ENCODE results near the gene SPRED2. TPM values are rescaled to one million over a fixed set of nuclear protein-coding genes. Genes with fewer than 3 reads are reported as not detected.

SPRED2 gene
- total RNA-seq, 4 donors from 2014 or later = 8.4 to 34.8 (median 29.7) TPM

DNA sequence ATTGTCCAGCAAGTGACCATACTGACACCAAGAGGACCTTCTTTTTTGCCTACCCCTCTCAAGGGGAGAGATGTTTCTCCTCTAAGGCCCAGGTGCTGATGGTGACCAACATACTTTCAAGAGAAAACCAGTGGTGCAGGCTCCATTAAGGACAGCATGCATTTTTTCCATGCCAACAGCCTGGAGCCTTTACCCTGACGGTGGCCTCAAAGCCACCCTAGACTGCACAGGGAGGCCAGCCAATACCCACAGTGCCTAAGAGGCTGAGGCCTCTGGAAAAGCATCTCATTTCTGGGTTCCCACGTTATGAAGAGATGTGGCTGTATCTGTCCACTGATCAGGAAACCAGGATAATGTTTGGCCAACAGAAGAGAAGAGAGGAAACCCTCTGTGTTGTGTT lies 19.3 kb downstream of the SPRED2 start:
- Histone ChIP-seq H3K27me3 (no peaks in the 10 kb centered on the region), H3K4me1 (peaks cover 3 to 50% (median 46%) of the 10 kb centered on the region in 4 donors), H3K4me3 (no peak overlapping the region), H3K36me3 (no peaks in the 10 kb centered on the region), H3K9me3 (no peaks in the 10 kb centered on the region), H3K27ac (peak overlapping the region; percentile 55 to 84 (median 78))
- no peak for DNase-seq
- in situ Hi-C loops (cut with MboI; ENCODE audit: low pct_ligation_motif_present in 1 of 4, low pct_unique_long_range_greater_than_20kb in 1 of 4, low sequenced_read_pairs in 3 of 4) (no loop called here), intact Hi-C loops (cut with DNase I; ENCODE audit: low total_unique reads) (loop anchor here (5.0 kb wide), 1 partner anchor 461 kb away; no protein-coding TSS in a partner anchor)
- 72 to 75% methylated on average over 1 to 2 of the region's 2 CpGs for WGBS, 2 donors (ENCODE audit: low coverage in 1 of 2)
- TF ChIP-seq POLR2AphosphoS5 (IDR thresholded peaks at IDR 0.05) (no peak), POLR2A (IDR thresholded peaks at IDR 0.05) (no peak), EP300 (IDR thresholded peaks at IDR 0.05; ENCODE audit: low read depth) (no peak)
- TF ChIP-seq, protein P1, sequence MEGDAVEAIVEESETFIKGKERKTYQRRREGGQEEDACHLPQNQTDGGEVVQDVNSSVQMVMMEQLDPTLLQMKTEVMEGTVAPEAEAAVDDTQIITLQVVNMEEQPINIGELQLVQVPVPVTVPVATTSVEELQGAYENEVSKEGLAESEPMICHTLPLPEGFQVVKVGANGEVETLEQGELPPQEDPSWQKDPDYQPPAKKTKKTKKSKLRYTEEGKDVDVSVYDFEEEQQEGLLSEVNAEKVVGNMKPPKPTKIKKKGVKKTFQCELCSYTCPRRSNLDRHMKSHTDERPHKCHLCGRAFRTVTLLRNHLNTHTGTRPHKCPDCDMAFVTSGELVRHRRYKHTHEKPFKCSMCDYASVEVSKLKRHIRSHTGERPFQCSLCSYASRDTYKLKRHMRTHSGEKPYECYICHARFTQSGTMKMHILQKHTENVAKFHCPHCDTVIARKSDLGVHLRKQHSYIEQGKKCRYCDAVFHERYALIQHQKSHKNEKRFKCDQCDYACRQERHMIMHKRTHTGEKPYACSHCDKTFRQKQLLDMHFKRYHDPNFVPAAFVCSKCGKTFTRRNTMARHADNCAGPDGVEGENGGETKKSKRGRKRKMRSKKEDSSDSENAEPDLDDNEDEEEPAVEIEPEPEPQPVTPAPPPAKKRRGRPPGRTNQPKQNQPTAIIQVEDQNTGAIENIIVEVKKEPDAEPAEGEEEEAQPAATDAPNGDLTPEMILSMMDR (IDR thresholded peaks at IDR 0.05) = no peak

DNA sequence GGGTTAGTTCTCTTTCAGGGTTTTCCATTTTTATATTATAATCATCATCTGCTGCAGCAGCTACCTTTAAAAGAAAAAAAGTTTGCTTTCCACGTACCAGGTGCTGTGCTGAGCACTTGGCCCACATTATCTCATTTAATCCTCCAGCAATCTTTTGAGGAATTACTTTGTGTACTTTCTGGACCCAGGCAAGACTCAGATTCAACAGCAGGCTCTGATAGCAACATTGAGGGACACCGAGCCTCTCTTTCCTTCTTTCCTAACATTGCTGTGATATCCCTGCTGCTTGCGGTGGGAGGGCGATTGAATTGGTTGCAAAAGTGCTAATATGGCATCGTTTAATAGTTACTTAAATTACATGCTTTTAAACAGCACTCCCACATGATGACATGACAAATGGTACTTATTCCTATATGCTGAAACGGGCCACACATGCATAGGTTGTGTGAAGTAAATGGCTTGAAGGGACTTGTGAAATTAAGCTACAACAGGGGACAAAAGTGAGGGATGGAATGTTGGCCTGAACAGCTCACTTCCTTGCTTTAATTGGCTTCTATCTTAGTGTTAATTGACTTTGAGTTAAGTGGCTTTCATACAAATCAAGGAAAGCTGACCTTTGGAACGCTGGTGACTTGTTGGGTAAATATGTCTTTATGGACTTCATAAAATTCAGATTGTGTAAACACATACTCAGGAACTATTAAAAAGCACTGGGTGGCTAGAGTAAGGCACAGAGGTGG lies 21.2 kb downstream of the SPRED2 start:
- 35 to 48% methylated on average over 6 to 7 of the region's 7 CpGs for WGBS, 2 donors (ENCODE audit: low coverage in 1 of 2)
- peak in 1 of 3 donors; percentile 67 for TF ChIP-seq POLR2AphosphoS5 (IDR thresholded peaks at IDR 0.05)
- TF ChIP-seq EP300 (IDR thresholded peaks at IDR 0.05; ENCODE audit: low read depth) = no peak
- DNase-seq = peak; percentile 48
- Histone ChIP-seq H3K27me3 (no peaks in the 10 kb centered on the region), H3K4me3 (peak overlapping the region in 1 of 4 donors; percentile 12), H3K36me3 (no peaks in the 10 kb centered on the region), H3K4me1 (peaks cover 0 to 54% (median 49%) of the 10 kb centered on the region in 4 donors), H3K9me3 (no peaks in the 10 kb centered on the region), H3K27ac (peak overlapping the region; percentile 68 to 84 (median 78))
- in situ Hi-C loops (cut with MboI; ENCODE audit: low pct_ligation_motif_present in 1 of 4, low pct_unique_long_range_greater_than_20kb in 1 of 4, low sequenced_read_pairs in 3 of 4) (no loop called here), intact Hi-C loops (cut with DNase I; ENCODE audit: low total_unique reads) (loop anchor here (5.0 kb wide), 1 partner anchor 459 kb away; no protein-coding TSS in a partner anchor)

DNA sequence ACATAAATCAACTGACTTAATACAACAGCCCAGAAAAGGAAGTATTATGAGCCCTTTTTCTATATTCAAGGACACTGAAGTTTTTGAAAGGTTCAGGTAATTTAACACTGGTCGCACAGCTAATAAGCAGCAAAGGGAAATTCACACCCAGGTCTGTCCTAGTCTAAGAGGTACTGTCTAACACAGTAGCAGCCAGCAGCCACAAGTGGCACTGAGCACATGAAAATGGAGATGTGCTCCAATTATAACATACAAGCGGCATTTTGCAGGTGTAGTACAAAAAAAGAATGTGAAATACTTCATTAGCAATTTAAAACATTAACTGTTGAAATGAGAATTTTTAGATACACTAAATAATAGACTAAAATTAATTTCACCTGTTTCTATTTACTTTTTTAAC lies 23.4 kb downstream of the SPRED2 start:
- no peak overlapping the region for H3K27ac ChIP-seq
- peaks cover 0 to 60% (median 49%) of the 10 kb centered on the region in 4 donors for H3K4me1 ChIP-seq
- DNase-seq = no peak
- TF ChIP-seq POLR2A (IDR thresholded peaks at IDR 0.05) (no peak), POLR2AphosphoS5 (IDR thresholded peaks at IDR 0.05) (no peak), EP300 (IDR thresholded peaks at IDR 0.05; ENCODE audit: low read depth) (no peak)
- TF ChIP-seq, protein P1 (IDR thresholded peaks at IDR 0.05) = no peak
- no peak overlapping the region for H3K4me3 ChIP-seq
- H3K9me3 ChIP-seq = no peaks in the 10 kb centered on the region
- intact Hi-C loops (cut with DNase I; ENCODE audit: low total_unique reads) (no loop called here), in situ Hi-C loops (cut with MboI; ENCODE audit: low pct_ligation_motif_present in 1 of 4, low pct_unique_long_range_greater_than_20kb in 1 of 4, low sequenced_read_pairs in 3 of 4) (no loop called here)
- WGBS, 2 donors (ENCODE audit: low coverage in 1 of 2) = 91 to 100% methylated on average over 1 to 2 of the region's 2 CpGs
- H3K36me3 ChIP-seq = no peaks in the 10 kb centered on the region
- no peaks in the 10 kb centered on the region for H3K27me3 ChIP-seq

DNA sequence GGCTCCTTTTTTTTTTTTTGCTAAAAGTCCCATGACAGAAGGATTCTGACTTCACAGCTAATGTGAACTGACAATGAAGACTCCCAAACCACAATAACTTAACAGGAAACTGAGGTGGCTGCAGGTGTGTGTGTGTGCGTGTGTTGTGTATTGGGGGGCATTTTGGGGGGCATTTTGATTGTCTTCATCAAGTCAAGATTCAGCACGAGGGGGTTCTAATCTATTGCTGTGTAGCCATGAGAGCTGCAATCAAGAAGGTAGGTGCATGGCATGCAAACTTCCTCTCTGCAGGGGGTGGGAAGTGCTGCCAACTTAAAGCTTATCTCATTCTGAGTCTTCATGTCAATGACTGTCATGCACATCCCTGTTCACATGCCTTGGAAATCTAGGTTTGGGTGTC lies 25.2 kb downstream of the SPRED2 start:
- Histone ChIP-seq H3K9me3 (no peaks in the 10 kb centered on the region), H3K27me3 (no peaks in the 10 kb centered on the region), H3K27ac (peak overlapping the region in 3 of 4 donors; percentile 40 to 48 (median 45)), H3K4me3 (no peak overlapping the region), H3K4me1 (peaks cover 0 to 44% (median 34%) of the 10 kb centered on the region in 4 donors), H3K36me3 (no peaks in the 10 kb centered on the region)
- DNase-seq = no peak
- 68% methylated on average over 2 of the region's 2 CpGs; no CpG with 5 or more reads in 1 of the 2 donors for WGBS, 2 donors (ENCODE audit: low coverage in 1 of 2)
- in situ Hi-C loops (cut with MboI; ENCODE audit: low pct_ligation_motif_present in 1 of 4, low pct_unique_long_range_greater_than_20kb in 1 of 4, low sequenced_read_pairs in 3 of 4) = no loop called here
- TF ChIP-seq, protein P1 (IDR thresholded peaks at IDR 0.05) = no peak
- TF ChIP-seq POLR2AphosphoS5 (IDR thresholded peaks at IDR 0.05) = no peak
- intact Hi-C loops (cut with DNase I; ENCODE audit: low total_unique reads) = no loop called here
